Myometrial cell (primary cell): ENCODE results near the gene U2AF1. TPM values are rescaled to one million over a fixed set of nuclear protein-coding genes. Genes with fewer than 3 reads are reported as not detected.

Source experiments
- total RNA-seq: library from RNA; depleted of rRNA; stranded (reverse); fragments of >200 nt; gene quantifications from 2 replicates; pipeline ENCODE4 v1.2.3, GENCODE V29; 2015

The U2AF1 gene
- 22.2 and 30.8 TPM in 2 replicates for total RNA-seq

DNA sequence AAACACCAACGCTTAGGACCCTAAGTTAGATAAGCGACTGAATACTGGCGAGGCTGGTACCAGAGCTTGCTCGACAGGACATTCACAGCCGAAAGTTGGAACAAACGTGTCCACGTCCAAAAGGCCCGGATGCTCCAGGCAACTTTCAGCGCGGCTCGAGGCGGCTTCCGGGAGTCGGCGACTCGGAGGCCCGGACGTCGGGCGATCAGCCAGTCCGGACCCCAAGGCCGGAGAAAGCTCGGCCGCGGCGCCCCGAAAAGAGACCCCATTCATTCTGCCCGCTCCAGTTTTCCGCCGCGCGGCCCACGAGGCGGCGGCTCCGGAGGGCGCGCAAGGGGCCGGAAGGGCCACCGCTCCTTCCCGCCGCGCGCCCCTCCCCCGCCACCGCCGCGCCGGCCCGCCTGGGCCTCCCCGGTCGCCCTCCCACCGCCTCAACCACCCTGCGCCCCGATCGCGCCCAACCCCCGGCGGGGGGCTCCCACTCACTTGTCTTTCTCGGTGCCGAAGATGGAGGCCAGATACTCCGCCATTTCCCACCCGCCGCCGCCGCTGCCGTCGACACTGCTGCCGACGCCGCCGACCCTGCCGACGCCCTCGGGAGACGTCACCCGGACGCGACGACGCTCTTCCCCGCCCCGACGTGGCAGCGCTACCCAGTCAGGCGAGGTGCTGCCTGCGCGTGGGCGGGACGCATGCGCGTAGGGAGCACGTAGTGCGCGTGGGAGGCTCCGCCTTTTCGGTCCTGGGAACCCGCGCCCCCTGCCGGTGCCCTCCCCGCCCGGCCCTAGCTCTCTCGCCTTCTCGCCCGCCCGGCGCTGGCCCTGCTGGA lies at the start of gene U2AF1:
Gene U2AF1, minus strand, starts transcription at position 606 of the 829 bp plus-strand sequence. Its CDS starts 76 bp downstream, at position 530.

DNA sequence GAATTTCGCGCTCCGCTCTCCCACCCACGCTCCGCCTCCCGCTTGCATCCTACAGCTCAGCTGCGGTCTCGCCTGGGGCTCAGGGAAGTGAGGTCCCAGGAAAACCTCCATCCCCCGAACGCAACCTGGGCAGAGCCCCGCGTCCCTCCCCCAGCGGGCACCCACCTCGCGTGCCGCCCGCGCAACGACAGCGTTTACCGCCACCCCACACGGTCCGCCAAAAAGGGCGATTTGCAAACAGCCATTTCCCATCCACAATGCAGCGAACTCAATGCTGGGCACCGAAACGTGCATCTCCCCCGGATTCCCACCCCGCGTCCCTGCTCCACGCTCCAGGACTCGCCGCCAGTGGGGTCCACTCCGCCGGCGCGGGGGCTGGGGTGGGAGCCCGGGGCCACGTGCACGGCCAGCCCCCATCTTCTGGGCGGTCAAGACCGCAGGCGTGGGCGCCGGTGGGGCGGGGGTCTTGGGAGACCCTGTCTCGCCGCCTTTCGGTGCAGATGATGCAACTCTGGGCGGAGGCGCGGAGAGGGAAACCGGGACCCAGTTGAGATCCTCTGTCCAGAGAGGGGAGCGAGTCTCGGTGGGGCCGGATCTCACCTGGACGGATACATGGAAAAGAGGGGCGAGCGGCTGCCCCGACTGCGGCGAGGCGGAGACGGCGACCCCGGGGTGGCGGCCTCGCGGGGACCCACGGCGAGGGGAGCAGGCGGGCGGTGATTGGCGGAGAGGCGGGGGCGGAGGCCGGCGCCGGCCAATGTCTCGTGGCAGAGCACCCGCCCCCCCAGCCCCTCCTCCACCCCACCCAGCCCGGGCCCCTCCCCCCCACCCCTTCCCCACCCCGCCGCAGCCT lies 32.0 kb downstream of the U2AF1 start, which contains the start of gene CBS:
Gene CBS, minus strand, starts transcription at position 666 of the 853 bp plus-strand sequence. CDS start 3,642 bp downstream, outside the sequence.

Other genes starting within 250 kb of the U2AF1 start
- gene WDR4, start 228.0 kb downstream of the U2AF1 start, total RNA-seq = 4.4 and 6.1 TPM in 2 replicates
- 51.7 and 53.3 TPM in 2 replicates for gene NDUFV3, start 214.3 kb downstream of the U2AF1 start, total RNA-seq
- 0.35 TPM in 1 of 2 replicates, not detected in the other for gene ERVH48-1, start 181.9 kb downstream of the U2AF1 start, total RNA-seq
- 14.4 and 25.1 TPM in 2 replicates for gene PKNOX1, start 133.0 kb downstream of the U2AF1 start, total RNA-seq
- gene CBS, start 31.7 kb downstream of the U2AF1 start, total RNA-seq = 66.9 and 74.4 TPM in 2 replicates
- gene CRYAA, start 61.4 kb upstream of the U2AF1 start, total RNA-seq = not detected in 2 replicates